ENCODE measurements around the gene LIMS3.
"Not testable (repeated sequence)": the region's sequence is repeated elsewhere in the genome, so short reads cannot be mapped to it uniquely, and the experiment has no call there.

Gene LIMS3, protein sequence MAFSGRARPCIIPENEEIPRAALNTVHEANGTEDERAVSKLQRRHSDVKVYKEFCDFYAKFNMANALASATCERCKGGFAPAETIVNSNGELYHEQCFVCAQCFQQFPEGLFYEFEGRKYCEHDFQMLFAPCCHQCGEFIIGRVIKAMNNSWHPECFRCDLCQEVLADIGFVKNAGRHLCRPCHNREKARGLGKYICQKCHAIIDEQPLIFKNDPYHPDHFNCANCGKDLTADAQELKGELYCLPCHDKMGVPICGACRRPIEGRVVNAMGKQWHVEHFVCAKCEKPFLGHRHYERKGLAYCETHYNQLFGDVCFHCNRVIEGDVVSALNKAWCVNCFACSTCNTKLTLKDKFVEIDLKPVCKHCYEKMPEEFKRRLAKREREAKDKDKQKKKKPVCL

DNA sequence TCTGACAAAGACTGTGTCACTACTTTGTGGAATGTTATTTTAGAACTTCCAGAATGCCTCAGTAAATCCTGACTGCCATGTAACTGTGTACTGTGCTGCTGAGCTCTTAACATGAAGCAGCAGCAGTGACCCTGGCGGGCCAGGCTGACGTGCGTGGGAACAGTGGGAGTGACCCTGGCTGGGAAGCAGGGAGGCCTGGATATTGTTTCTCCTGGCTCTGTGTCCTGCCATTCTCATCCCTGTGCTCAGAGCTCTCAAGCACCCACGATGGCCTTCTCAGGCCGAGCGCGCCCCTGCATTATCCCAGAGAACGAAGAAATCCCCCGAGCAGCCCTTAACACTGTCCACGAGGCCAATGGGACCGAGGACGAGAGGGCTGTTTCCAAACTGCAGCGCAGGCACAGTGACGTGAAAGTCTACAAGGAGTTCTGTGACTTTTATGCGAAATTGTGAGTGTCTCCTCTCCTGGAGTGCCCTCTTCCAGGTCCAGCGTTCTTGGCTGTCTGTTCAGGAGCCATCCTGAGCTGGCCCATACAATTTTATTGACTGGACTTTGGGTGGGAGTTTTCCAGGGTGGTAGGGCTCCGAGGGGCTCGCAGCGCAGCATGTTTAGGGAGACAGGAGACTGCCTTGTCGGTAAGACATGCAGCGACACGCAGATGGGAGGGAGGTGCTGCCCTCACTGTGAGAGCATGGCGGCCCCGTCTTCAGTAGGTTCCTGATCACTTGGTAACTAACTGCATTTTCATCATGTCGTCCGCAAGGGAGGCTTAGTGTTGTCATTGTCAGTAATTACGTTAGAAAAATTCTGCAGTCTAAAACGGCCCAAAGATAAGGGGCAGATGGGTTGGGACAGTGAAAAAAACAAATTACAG is at the start of gene LIMS3:
Gene LIMS3, plus strand, starts transcription at position 227 of the 875 bp plus-strand sequence. Its CDS starts 41 bp downstream, at position 268.
- not testable (repeated sequence) for H3K4me3 ChIP-seq (ENCODE audit: low read length); DNase-seq (ENCODE audit: low read depth)

DNA sequence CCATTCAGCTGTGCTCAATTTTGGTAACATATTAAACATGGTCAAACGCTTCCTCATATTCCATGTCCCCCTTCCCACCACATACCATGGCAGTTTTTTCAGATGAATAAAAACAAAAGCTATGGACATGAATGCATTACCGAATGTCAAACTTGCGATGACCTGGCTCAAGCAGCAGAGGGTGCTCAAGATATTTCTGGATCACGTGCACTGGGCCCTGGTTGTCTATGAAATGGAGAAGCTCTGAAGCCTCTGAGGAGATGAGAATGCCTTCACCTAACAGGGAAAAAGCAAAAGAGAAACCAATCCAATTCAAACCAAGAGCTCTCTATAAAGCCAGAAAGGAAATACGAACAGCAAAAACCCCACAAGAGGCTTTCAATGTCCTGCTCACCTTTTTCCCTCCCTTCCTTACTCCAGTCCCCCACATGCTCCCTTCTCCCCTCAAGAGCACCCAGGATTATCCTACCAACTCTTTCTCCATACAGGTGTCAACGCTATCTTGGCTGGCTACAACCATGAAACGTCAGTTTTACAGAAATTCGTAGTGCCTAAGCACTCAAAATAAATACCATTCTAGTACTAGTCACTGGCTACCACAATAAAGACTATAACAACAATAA is 27.2 kb upstream of the LIMS3 start:
- DNase-seq (ENCODE audit: low read depth); H3K4me3 ChIP-seq (ENCODE audit: low read length): not testable (repeated sequence)

DNA sequence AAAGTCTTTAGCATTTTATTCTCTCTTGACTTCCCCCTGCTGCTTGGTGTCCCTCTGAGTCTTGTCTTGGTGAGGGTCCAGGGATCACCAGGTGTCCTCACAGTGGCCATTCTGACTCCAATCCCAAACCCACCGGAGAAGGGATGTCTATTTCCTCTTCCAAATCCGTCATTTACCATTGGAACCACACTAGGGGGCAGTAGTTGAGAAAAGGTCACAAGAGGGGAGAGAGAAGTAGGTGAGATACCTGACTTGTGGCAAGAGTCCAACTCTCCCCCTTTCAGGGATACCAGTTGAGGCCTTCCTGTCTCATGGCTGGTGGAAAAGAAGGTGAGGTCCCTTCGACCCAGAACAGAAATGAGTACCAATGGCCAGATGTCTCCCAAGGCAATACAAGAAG is 21.9 kb upstream of the LIMS3 start:
- not testable (repeated sequence) for H3K4me3 ChIP-seq (ENCODE audit: low read length); DNase-seq (ENCODE audit: low read depth)

DNA sequence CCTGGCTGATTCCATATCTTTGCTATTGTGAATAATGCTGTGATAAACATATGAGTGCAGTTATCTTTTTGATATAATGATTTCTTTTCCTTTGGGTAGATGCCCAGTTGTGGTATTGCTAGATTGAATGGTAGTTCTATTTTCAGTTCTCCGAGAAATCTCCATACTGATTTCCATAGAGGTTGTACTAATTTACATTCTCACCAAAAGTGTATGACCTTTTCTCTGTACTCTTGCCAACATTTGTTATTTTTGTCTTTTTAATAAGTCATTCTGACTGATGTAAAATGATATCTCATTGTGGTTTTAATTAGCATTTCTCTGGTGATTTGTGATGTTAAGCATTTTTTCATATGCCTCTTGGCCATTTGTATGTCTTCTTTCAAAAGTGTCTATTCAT is 16.4 kb upstream of the LIMS3 start:
- DNase-seq (ENCODE audit: low read depth); H3K4me3 ChIP-seq (ENCODE audit: low read length): not testable (repeated sequence)

DNA sequence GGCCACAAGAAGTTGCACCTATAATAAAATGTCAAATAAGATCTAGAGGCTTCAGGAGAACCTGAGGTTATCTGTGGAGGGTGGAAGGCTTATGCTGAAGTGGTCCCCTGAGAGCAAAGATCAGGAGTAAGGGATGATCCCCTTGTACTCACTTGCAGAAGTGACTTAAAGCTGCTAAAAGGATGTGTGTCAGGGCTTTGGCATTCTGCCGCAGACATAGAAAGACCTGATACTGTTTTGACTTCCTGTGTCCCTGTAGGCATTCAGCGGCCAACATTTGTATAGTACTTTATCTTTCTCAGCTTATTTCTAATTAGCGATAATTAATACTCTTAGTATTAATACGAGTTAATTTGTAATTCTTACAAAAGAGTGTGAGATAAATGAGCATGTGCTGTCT is 10.1 kb upstream of the LIMS3 start:
- DNase-seq (ENCODE audit: low read depth); H3K4me3 ChIP-seq (ENCODE audit: low read length): not testable (repeated sequence)

DNA sequence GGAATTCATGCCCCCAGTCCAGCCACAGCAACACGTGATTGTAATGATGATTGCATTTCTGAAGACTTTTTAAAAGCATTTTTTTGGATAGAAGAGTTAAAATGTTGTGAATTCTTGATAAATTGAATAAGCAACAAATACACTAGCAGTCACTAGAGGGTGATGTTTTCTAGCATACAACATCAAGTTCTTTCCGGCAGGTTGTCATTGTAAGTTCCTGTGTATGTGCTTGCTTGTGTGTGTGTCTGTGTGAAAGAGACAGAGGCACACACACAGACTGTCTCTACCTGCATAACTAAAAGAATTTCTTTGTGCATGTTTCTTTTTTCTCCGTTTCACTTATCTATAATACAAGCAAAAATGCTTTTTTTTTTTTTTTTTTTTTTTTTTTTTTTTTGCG is 8.6 kb upstream of the LIMS3 start:
- H3K4me3 ChIP-seq (ENCODE audit: low read length); DNase-seq (ENCODE audit: low read depth): not testable (repeated sequence)

DNA sequence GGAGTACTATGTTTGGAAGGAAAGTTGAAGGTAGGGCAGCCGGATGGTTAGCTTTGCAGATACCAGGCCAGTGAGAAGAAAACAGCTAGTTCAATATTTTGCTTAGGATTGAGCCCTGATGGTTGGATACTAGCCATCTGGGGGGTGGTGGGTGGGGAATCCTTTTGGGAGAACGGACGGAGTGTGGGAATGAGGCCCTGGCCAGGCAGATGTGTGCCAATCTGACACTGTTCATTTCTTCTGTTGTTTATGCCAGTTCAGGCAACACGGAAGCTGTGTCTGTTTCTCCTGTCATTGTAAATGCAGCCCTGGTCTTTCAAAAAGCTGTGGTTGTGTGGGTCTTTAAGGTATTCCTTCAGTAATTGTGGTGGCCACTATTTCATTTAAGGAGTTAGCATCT is 7.5 kb upstream of the LIMS3 start:
- not testable (repeated sequence) for H3K4me3 ChIP-seq (ENCODE audit: low read length); DNase-seq (ENCODE audit: low read depth)

DNA sequence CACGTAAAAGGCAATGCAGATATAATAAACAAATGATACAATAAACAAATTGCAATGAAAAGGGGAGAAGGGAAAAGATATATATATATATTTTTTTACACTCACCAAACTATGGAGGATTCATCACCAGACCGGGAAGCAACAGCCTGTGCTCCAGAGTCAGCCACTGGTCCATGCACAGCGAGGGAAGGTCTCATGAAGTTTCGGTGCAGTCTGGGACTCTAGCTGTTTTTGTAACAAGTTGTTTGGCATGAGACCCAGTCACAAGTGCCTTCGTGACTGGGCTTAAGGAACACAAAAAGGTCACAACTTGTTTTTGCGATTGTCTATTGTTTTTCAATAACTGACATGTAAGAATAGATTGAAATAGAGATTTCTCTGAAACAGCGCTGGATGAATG is 4.8 kb upstream of the LIMS3 start:
- DNase-seq (ENCODE audit: low read depth); H3K4me3 ChIP-seq (ENCODE audit: low read length): not testable (repeated sequence)

DNA sequence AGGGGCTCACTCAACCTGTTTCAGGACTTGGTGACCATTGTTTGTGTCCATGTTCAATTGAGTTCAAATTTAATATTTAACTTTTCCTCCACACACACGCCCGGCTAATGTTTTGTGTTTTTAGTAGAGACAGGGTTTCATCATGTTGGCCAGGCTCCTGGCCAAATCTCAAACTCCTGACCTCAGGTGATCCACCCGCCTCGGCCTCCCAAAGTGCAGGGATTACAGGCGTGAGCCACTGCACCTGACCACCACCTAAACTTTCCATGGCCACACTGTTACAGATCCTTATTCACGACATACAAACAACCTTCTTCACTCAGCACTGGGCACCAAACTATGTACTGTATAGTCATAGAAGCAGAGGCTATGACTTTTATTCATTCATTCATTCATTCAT is 4.3 kb upstream of the LIMS3 start:
- H3K4me3 ChIP-seq (ENCODE audit: low read length); DNase-seq (ENCODE audit: low read depth): not testable (repeated sequence)

DNA sequence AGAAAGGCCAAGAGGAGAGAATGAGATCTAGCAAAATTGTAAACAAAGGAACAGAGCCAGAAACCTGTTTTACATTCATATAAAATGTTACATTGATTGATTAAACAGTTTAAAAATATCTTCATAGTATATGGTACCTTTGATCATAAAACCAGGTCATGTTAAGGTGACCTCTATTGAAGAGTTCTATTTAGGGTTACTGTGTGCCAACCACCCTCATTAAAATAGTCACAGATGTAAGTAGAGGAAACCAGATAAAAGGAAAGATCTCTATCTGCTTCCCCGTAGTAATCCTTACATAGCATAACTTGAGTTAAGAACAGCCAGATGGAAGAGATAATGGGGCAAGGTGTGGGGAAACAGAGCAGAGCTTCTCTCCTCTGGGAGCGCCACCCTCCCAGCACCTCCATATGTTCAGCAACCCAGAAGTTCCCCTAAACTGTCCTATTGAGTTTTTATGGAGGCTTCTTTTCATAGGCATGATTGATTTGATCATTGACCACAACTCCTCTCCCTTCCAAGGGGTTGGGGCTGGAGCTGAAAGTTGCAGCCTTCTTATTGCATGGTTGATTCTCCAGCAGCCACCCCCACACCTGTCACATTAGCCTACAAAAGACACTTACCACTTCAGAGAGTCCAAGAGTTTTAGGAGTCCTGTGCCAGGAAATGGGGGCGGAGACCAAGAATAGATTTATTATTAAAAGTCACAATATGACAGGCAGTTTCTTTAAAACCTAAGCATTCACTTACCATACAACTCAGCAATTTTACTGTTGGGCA is 3.2 kb upstream of the LIMS3 start:
- not testable (repeated sequence) for DNase-seq (ENCODE audit: low read depth); H3K4me3 ChIP-seq (ENCODE audit: low read length)

DNA sequence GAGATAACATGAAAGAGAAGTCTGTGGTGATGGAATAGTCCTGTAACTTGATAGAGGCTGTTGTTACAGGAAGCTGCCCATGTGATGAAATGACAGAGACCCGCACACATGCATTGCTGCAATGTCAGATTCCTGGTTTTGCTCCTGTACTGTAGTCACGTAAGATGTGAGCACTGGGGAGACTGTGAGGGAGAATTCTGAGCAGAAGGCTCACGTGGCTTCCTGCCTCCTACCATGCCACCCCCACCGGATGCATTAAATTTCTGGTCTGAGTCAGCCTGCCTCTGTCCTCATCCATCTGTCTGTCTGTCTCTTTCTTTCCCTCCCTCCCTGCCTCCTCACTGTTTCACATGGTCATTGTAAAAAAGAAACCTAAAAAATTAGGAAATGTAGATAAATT is 2.3 kb upstream of the LIMS3 start:
- DNase-seq (ENCODE audit: low read depth) = not testable (repeated sequence)

DNA sequence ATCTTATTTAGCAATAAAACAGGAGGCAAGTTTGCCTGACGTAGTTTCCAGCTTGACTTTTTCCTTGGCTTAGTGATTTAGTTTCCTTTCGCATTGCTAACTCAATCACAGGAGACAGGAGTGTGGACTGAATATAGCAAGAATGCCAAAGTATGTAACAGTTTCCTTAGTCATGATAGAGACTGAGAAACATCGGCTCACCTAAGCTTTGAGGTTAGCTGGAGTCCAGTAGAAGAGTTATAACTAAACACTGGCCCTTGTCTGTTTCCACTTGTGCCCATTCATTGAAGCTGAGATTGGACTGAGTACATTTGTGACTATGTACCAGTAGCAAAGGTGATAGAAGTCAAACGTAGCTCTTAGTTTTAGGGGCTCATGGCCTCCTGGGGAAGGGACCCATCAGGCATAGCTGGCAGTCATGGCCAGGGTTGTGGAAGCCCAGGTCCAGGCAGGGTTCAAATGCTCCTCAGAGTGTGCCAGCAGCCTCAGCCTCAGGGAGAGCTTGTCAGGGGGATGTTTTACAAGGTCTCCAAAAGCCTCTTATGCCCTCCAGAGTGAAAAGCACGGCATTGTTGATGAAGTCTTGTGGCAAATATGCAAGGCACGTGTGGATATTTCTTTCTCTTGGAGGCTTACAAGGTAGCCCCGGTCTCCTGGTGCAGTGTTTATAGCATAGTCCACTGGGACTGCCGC is 573 bp upstream of the LIMS3 start:
- not testable (repeated sequence) for H3K4me3 ChIP-seq (ENCODE audit: low read length); DNase-seq (ENCODE audit: low read depth)

More for the DNA sequence above, 2.3 kb upstream of the LIMS3 start:
- H3K4me3 ChIP-seq (ENCODE audit: low read length) = not testable (repeated sequence)

DNA sequence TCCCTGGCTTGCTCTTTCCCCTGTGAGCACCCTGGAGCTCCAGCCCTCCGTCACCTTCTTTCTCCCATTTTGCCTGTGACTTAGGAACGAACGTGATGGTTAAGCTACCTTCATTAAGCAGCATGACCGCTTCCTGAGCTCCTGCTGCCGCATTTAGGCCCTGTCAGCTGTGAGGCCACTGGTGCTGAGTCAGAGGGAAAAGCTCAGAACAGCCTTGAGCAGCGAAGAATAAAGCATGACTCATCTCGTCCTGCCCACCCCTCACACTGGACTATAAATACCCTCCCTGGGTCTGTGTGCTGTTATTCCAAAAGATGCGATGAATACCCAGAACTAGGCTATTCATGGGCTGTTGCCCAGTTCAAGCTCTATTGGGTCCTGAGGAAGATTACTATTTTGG is 7.3 kb downstream of the LIMS3 start:
- H3K4me3 ChIP-seq (ENCODE audit: low read length); DNase-seq (ENCODE audit: low read depth): not testable (repeated sequence)

DNA sequence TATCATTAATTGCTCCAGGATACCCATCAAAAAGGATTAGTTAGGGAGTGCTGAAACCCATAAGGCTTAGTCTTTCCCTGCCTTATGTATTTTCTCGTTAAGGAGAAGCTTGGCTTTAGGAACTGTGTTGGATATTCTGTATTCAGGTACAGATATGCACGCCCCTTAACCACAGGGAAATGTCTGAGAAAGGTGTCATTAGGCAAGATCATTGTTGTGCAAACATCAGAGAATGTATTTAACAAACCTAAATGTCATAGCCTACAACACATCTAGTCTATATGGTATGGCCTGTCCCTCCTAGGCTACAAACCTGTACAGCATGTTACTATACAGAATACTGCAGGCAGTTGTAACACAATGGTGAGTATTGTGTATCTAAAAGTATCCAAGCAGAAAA is 10.1 kb downstream of the LIMS3 start:
- H3K4me3 ChIP-seq (ENCODE audit: low read length); DNase-seq (ENCODE audit: low read depth): not testable (repeated sequence)

DNA sequence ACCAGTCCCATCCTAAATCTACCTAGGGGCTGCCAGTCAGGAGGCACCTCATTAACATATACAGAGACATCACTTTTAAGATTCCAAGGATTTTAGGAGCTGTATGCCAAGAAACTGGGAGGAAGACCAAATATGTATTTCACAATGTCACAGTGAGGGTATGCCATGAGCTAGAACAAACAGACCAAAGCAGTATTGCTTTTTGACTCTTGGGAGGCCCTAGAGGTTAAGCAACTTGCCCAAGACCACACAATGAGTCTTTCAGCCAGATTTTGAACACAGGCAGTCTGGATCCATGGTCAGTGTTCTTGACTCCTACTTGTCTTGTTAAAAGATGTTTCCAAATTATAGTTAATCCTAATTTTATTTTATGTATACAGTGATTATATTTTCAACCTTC is 12.3 kb downstream of the LIMS3 start:
- not testable (repeated sequence) for H3K4me3 ChIP-seq (ENCODE audit: low read length); DNase-seq (ENCODE audit: low read depth)

DNA sequence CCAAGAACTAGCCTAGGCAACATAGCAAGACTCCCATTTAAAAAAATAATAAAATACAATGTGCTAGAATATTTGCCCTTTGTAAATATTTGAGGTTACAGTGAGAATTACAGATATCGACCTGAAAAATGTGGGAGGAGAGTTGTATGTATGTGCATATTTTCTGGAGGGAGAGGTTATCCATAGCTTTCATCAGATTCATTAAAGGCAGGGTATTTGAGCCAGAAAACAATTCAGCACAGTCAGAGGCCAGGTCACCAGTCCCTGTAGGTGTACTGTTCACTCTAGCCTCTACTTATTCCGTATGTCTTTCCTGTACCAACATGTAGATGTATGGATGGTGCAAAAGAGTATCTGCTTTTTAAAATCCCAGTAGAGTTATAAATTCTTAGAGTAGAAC is 15.4 kb downstream of the LIMS3 start:
- not testable (repeated sequence) for H3K4me3 ChIP-seq (ENCODE audit: low read length); DNase-seq (ENCODE audit: low read depth)

DNA sequence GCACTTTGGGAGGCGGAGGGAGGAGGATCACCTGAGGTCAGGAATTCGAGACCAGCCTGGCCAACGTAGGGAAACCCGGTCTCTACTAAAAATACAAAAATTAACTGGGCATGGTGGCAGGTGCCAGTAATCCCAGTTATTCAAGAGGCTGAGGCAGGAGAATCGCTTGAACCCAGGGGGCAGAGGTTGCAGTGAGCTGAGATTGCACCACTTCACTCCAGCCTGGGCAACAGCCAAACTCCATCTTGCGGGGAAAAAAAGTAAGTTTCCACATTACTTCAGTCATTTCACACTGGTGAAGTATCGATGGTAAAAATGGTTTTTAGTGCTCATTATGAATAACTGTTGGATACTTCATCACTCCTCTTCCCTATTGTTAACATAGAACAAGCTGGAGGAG is 16.1 kb downstream of the LIMS3 start:
- DNase-seq (ENCODE audit: low read depth); H3K4me3 ChIP-seq (ENCODE audit: low read length): not testable (repeated sequence)

DNA sequence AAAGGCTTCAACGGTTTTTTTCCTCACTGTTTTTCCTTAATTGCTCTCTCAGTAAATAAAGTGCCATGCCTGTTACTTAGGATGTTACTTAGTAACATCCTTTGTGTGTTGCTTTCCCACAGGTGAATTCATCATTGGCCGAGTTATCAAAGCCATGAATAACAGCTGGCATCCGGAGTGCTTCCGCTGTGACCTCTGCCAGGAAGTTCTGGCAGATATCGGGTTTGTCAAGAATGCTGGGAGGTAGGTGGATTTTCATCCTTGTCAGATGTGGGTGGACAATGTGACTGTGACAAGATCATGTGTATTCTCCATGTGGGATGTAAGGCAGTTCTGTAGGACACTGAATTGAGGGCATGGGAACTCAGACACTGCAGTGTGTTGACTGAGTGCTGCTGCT is 17.3 kb downstream of the LIMS3 start:
- DNase-seq (ENCODE audit: low read depth); H3K4me3 ChIP-seq (ENCODE audit: low read length): not testable (repeated sequence)

DNA sequence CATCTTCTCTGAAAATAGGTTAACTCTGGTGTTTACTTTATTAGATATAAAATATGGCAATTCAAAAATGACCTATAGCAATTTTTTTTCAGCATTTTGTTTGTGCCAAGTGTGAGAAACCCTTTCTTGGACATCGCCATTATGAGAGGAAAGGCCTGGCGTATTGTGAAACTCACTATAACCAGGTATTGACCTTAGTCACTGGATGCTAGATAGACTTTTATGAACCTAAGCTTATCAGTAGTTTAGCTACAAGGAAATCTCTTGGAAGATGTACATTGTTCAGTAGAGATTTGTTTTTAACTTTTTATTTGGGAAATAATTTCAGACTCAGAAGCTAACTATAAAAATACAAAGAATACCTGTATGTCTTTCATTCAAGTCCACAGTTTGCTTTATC is 21.7 kb downstream of the LIMS3 start:
- not testable (repeated sequence) for H3K4me3 ChIP-seq (ENCODE audit: low read length); DNase-seq (ENCODE audit: low read depth)

Measured in retinal pigment epithelial cell (primary cell).